ENCODE results near the gene CXADR. TPM values are rescaled to one million over a fixed set of nuclear protein-coding genes. Genes with fewer than 3 reads are reported as not detected.

CXADR gene
- total RNA-seq, 4 donors from 2014 or later = 4.6 to 136 (median 87.7) TPM

GRCh38 chr21:17636711-17637110, 123.9 kb downstream of the CXADR start:
- DNase-seq = no peak
- intact Hi-C loops (cut with DNase I; ENCODE audit: low total_unique reads) = no loop called here
- H3K9me3 ChIP-seq = no peaks in the 10 kb centered on the region
- in situ Hi-C loops (cut with MboI; ENCODE audit: low pct_ligation_motif_present in 1 of 4, low pct_unique_long_range_greater_than_20kb in 1 of 4, low sequenced_read_pairs in 3 of 4) = no loop called here
- H3K27ac ChIP-seq = no peak overlapping the region
- H3K4me1 ChIP-seq = no peaks in the 10 kb centered on the region
- H3K27me3 ChIP-seq = no peaks in the 10 kb centered on the region
- WGBS, 2 donors (ENCODE audit: low coverage in 1 of 2) = 60 to 87% methylated on average over 4 of the region's 4 CpGs
- no peak overlapping the region for H3K4me3 ChIP-seq
- H3K36me3 ChIP-seq = no peaks in the 10 kb centered on the region
- TF ChIP-seq POLR2AphosphoS5 (IDR thresholded peaks at IDR 0.05) (no peak), CTCF (IDR thresholded peaks at IDR 0.05) (no peak), POLR2A (IDR thresholded peaks at IDR 0.05) (no peak), EP300 (IDR thresholded peaks at IDR 0.05; ENCODE audit: low read depth) (no peak)

GRCh38 chr21:17640821-17641220, 128.0 kb downstream of the CXADR start:
- no peaks in the 10 kb centered on the region for H3K4me1 ChIP-seq
- H3K27ac ChIP-seq = no peak overlapping the region
- 80 to 81% methylated on average over 1 to 2 of the region's 2 CpGs for WGBS, 2 donors (ENCODE audit: low coverage in 1 of 2)
- H3K9me3 ChIP-seq = no peaks in the 10 kb centered on the region
- no peak overlapping the region for H3K4me3 ChIP-seq
- no peaks in the 10 kb centered on the region for H3K27me3 ChIP-seq
- DNase-seq = no peak
- no peaks in the 10 kb centered on the region for H3K36me3 ChIP-seq
- in situ Hi-C loops (cut with MboI; ENCODE audit: low pct_ligation_motif_present in 1 of 4, low pct_unique_long_range_greater_than_20kb in 1 of 4, low sequenced_read_pairs in 3 of 4) = no loop called here
- TF ChIP-seq CTCF (IDR thresholded peaks at IDR 0.05) (no peak), POLR2A (IDR thresholded peaks at IDR 0.05) (no peak), POLR2AphosphoS5 (IDR thresholded peaks at IDR 0.05) (no peak), EP300 (IDR thresholded peaks at IDR 0.05; ENCODE audit: low read depth) (no peak)
- intact Hi-C loops (cut with DNase I; ENCODE audit: low total_unique reads) = no loop called here

Small RNA genes lying within 50 kb of the gene (small RNA-seq; reads per million reads assigned to genes)
- gene RF00019 = 0 reads per million in 4 donors
- 0 reads per million in 4 donors for gene RN7SL163P
- 0 to 0.48 (median 0.07) reads per million in 4 donors for gene RPL39P40

Other genes with a start within 250 kb of the CXADR start
- 100 to 1,000 TPM in 1 of 4 donors, 10 to 100 TPM in 3; 26.9 to 152 (median 45.3) TPM for gene BTG3, start 99.9 kb downstream of the CXADR start, total RNA-seq